H1 (cell line): Measurements from ENCODE around the gene AKR1D1. TPM values are rescaled to one million over a fixed set of nuclear protein-coding genes. Genes with fewer than 3 reads are reported as not detected.

Experiments
- ATF3 ChIP-seq: IDR thresholded peaks from 2 replicates; pipeline ENCODE4 v1.6.1; 2011; ENCODE audit warnings: low read depth, mild to moderate bottlenecking, low read length; ENCODE audit not compliant: insufficient read depth
- CBX8 ChIP-seq: fragments of 300-800, 300-1000 bp; sonication (generic); IDR thresholded peaks from 2 replicates; pipeline ENCODE4 v1.7.1; 2016; ENCODE audit warnings: low read depth, low read length, borderline replicate concordance
- CHD1 ChIP-seq: IDR thresholded peaks from 2 replicates; pipeline ENCODE4 v1.6.1; 2012; ENCODE audit warnings: low read depth, low read length, improper control_type of control experiment
- CHD7 ChIP-seq: fragments of 300-600 bp; sonication (generic); IDR thresholded peaks from 2 replicates; pipeline ENCODE4 v1.7.1; 2012; ENCODE audit warnings: low read length, moderate library complexity, mild to moderate bottlenecking, inconsistent platforms; ENCODE audit not compliant: insufficient replicate concordance
- CTBP2 ChIP-seq: IDR thresholded peaks from 2 replicates; pipeline ENCODE4 v1.7.0; 2011; ENCODE audit warnings: borderline replicate concordance, mild to moderate bottlenecking, moderate library complexity, mixed read lengths, low read length; ENCODE audit not compliant: insufficient read depth, insufficient read length
- EZH2 ChIP-seq: fragments of 200-600 bp; sonication (generic); IDR thresholded peaks from 2 replicates; pipeline ENCODE4 v1.7.1; 2012; ENCODE audit warnings: low read depth, mild to moderate bottlenecking, moderate library complexity, low read length, inconsistent platforms; ENCODE audit not compliant: severe bottlenecking
- JUN ChIP-seq: IDR thresholded peaks from 2 replicates; pipeline ENCODE4 v1.6.1; 2011; ENCODE audit warnings: low read depth, mild to moderate bottlenecking, improper control_type of control experiment, low read length
- MAFK ChIP-seq: IDR thresholded peaks from 2 replicates; pipeline ENCODE4 v1.6.1; 2012; ENCODE audit warnings: low read depth, mild to moderate bottlenecking, improper control_type of control experiment, low read length
- SRF ChIP-seq: IDR thresholded peaks from 2 replicates; pipeline ENCODE4 v1.6.1; 2011; ENCODE audit warnings: mild to moderate bottlenecking, low read depth, low read length, moderate library complexity
- TAF7 ChIP-seq: optimal IDR thresholded peaks from 2 replicates; pipeline ENCODE3; 2011; ENCODE audit warnings: low read depth, mild to moderate bottlenecking, inconsistent platforms, low read length, moderate library complexity, borderline replicate concordance
- YY1 ChIP-seq: IDR thresholded peaks from 2 replicates; pipeline ENCODE4 v1.6.1; 2011; ENCODE audit warnings: low read depth, mild to moderate bottlenecking, low read length
- polyA plus RNA-seq, 7 experiments: library from polyadenylated mRNA; depleted of rRNA in 3 of 7; stranded (reverse) in 5 of 7; unstranded in 2 of 7; fragments of >200 nt in 5 of 7; fragments of 200-250 nt in 2 of 7; gene quantifications; 1 replicate in 5 of 7; 2 replicates in 1 of 7; 4 replicates in 1 of 7; pipeline versions ENCODE4 v1.2.1 to v1.2.3, GENCODE V29; 2011 to 2013; ENCODE audit warnings: missing spikeins in 2 of 7, mixed read lengths in 2 of 7
- total RNA-seq: library from RNA; stranded (reverse); fragmentation: NEBNext Ultra II Directional; extraction: Animal tissue kit (Norgen Biotek cat#: 25700); gene quantifications from 2 replicates; pipeline ENCODE4 v1.2.1, GENCODE V29; 2021

Gene AKR1D1
- total and polyA plus RNA-seq, 2 of the 8 experiments (the other 6 are each of a cell fraction or from before 2014, with no cell fraction given), result not detected

- no peak for TF ChIP-seq CHD7
- no peak for TF ChIP-seq YY1
- TF ChIP-seq MAFK, result no peak
- TF ChIP-seq CHD1, result no peak
- TF ChIP-seq JUN, result no peak
- TF ChIP-seq TAF7, result no peak
- TF ChIP-seq CBX8, result no peak
- no peak for TF ChIP-seq CTBP2
- no peak for TF ChIP-seq ATF3
- TF ChIP-seq SRF, result no peak
- TF ChIP-seq EZH2, result no peak
These were observed at the start of gene AKR1D1 (continued) for GRCh38 chr7:138076196-138076595.
